Islet of Langerhans (tissue), 1 donor: Measurements from ENCODE around the gene FBN1.

ENCODE experiments used
- FAIRE-seq: peaks from one replicate; lab custom pipeline; 2011; peaks lifted over from hg19 to GRCh38; lab: Jason Lieb, UNC

FBN1 gene

DNA sequence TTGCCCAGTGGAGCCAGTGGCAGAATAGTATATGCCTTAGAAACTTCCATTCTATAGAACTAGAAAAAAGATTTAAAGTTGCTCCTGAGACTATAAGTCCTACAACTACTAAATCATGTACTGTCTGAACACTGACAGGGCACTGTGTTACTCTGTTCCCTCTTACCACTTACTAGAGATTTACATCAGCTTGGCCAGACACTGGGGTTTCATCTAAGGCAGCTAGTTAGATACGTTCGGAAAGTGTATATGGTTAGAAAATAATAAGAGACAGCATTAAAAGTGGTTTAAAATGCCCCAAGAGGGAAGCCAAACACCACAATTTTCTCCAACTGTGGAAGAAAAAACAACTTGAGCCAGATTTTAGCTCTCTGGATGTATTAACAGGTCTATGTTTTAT lies 97.1 kb downstream of the FBN1 start:
- no peak for FAIRE-seq

DNA sequence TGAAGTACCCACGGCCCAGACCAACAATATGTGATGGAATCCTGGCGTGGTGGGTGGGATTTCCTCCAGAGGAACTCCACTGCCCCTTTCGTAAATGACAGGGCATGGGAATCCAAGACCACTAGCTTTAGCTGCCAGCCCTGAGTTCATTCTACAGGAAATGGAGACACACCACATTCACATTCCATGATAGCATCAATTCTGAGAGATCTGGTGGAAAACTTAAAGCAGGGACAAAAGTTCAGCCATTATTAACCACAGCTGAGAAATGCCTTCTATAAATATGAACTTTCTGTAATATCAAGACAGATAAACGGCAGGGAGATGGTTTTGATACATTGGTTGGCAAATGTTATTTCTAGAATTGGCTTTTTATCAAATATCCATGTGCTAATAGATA lies 98.2 kb downstream of the FBN1 start:
- FAIRE-seq, result no peak

DNA sequence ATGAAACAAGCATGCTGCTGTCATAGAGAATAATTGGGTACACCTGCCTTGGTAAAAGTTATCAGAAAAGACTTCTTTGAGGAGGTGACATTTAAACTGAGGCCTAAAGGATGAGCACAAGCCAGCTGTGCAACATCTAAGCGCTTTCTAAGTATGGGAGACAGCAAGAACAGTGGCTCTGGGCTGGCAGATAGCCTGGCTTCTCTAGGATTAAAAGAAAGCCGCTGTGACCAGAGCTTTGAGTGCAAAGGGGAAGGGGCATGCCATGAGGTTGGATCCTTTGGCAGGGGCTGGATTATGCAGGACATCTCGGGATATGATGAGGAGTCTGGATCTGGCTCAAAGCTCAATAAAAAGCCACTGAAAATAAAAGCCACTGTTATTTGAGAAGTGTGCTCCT lies 99.2 kb downstream of the FBN1 start:
- FAIRE-seq, result no peak

DNA sequence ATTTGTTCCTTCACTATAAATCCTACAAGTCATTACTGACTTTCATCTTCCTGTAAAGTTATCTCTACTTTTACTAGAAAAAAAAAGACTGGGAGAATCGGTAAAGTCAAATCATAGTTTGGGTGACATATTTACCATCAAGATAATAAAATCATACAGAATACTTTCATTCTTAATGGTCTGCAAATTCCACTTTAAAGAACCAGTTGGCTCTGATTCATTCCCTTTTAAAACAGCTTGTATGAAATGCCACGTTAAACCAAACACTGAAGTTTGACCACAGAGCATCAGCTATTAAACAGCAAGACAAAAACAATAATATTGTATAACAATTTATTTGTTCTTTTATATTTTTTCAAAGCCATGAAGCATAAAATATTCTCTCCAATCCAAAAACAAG lies 100.7 kb downstream of the FBN1 start:
- FAIRE-seq, result no peak

DNA sequence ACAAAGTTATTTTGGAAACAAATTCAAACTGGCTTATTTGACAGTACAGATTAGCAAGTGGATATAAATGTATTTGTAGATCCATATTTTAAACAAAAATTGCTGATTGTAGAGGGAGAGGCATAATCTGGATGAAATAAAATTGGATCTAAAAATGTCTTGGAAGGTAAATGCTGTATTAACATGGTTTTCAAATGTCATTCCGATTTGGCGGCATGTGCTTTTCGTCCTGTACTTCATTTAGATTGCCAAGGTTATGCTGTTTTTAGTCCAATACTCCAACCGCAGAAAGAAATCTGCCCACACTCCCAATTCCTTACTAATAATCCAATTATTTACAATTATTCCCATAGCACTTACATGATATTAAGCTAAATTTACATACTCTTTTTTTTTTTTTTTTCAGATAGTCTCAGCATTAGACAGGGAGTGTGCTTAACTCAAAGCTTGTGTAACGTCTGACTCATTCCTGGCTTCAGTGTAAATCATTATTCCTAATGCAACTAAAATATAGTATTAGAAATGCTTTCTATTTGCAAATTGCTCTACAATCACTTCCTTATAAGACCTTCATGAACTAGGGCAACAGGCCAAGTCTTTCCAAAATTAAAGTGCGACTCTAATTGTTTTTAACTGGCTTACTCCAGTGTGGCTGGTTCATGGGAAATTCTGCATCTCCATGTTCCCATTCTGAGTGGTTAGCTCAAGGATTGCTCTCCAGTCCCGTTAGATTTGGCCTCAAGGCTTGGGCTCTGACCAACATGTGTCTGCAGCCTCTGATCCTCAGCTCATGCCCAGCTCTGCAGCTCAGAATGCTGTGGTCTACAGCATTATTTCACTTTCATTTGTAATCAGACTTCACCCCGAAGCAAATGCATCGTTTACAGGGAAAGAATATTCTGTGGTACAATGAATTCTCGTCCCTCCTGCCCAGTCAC lies 103.9 kb downstream of the FBN1 start:
- FAIRE-seq, result no peak

DNA sequence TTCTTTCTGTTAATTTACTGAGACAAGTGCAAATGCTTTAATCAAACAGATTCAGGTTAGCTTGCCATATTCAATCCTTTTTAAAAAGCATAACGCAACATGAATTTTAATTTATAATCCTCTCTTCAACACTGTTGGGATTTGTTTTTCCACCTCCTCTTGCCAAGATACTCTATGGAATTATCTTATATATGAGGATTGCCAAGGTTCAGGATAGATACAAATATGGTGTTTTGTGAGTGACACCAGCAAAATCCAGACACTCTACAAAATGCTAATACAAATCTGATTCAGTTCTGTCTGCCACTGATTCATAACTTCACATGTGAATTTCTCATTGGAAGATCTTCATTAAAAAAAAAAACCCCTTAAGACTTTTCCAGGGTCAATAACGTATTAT lies 104.8 kb downstream of the FBN1 start:
- FAIRE-seq, result no peak

DNA sequence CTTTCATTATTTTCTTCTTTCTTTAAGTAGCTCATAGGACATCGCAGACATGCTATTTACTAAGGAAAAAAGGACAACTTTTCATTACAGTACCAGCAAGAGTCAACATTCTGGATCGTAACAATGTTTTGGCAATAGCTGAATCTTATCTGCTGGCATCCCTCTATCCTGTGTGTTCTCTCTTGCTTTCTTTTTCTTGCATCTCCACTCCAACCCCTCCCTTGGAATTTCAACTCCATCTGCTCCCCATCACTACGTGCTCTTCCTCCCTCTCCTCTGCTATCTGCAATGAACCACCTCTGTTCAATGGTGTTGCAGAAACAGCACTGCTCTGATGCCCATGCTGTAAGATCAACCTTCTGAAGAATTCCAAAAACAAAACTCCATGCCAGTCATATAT lies 106.6 kb downstream of the FBN1 start:
- FAIRE-seq, result no peak

DNA sequence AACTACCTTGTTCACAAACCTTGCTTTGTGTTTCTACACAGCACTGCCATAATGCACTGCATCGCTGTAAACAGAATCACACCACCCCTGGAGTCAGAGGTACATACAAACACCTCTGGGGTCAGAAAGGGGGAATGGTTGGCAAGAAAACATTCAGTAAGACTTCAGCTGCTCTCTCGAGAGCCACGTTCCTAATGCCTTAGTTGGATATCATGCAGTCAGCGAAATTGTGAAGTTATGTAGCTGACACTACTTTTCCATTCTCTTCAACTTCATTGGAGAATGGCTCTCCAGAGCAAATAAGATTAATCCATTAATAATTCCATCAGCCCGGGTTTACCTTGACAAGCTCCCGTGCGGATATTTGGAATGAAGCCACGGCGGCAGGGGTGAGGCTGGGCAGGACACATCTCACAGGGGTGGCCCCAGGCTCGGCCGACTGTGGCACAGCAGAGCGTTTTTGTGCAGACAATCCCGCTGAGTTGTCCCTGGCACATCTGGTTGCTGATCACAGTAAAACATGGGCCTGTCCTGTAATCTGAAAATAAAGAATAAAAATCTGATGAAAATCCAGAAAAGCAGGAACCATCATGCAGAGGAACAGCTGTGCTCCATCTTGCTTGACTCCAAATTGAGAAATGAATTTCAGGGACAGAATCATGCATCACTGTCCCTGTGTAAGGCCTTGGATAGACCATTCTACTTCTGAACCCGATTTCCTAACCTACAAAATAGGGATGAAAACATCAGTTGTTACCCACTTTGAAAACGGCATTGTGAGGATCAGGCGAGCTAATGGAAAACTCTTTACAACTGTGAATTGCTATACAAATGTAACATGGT lies 108.0 kb downstream of the FBN1 start:
- FAIRE-seq, result no peak

DNA sequence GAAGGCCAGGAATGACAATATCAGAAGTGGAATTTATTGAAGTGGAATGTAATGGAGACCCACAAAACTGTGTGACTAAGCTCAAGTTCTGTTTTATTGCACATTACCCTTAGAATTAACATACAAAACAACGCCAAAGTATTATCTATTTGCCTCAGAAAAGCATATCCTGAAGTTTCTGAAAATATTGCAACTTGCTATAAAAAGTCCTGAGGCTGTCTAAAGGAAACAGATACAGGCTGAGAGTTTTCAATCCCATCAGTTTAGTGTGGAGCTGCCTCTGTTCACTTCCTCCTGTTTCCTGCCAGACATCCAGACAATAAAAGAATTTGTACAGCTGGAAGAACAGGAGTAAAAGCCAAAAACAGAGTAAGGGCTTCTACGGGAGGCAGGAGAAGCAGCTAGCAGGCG lies 108.8 kb downstream of the FBN1 start:
- no peak for FAIRE-seq

DNA sequence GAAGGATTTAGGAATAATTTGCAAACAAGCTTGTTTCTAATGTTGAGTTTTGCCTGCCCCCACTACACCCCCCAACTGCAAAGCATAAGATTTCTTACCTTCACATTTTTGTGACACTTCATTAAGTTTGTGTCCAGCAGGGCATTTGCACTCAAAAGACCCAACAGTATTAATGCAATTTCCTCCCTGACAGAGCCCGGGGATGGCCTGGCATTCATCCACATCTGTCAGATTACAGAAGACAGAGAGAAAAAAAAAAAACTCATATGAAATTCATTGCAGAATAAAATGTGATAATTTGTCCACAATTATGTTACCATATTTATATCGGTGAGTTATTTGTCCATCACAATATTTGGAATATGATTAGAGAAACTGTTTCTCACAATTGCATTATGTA lies 111.5 kb downstream of the FBN1 start:
- FAIRE-seq, result no peak

DNA sequence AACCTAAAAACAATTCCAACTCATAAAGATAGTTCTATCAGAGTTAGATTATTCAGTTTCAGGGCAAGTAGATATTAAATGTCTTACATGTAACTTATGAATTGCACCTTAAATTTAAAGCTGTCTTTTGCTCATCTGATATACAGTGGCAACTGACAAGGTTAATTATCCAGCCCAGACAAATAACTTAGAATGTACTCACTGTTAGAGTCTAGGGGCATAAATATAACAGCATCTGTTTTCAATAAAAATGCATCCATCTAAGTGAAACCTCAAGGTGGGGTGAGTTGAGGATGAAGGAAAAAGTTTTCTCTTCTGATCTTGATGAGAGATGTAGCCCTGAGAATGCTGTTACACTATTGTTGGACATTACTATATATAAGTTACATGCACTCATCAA lies 112.6 kb downstream of the FBN1 start:
- FAIRE-seq, result no peak

DNA sequence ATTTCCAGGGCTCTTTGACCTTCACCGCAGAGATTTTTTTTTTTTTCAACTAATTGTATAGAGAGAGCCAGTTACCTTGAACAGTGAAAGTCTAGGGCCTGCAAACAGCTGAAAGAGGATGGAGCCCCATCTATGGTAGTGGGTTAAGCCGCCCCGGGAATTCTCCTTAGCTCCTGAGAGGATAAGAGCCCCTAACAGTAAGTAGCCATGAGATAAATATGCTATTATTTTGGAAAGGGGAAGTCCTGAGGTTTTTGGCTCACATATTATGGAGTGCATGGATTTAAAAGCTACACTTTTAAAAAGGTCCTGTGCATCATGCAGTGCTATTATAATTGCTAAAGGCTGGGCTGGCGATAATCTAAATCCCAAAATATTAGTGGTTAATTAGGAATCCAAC lies 115.0 kb downstream of the FBN1 start:
- no peak for FAIRE-seq

DNA sequence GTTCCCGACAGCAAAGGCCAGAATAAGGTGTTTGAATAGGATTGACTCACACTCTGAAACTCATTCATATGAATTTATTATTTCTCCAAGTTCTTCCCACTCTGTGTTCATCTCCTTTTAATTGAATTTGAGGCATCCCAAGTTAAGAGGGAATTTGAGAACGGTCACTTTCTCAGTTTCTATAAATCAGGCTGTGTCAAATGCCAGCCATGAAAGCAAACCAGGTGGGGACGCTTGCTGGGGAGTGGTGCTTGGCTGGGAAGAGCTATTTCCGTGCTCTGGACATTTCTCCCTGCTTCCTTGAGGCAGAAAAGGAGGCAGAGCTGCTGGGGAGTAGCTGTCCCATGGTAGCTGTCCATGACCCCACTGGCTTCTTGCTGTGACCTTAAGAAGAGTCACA lies 116.6 kb downstream of the FBN1 start:
- no peak for FAIRE-seq

DNA sequence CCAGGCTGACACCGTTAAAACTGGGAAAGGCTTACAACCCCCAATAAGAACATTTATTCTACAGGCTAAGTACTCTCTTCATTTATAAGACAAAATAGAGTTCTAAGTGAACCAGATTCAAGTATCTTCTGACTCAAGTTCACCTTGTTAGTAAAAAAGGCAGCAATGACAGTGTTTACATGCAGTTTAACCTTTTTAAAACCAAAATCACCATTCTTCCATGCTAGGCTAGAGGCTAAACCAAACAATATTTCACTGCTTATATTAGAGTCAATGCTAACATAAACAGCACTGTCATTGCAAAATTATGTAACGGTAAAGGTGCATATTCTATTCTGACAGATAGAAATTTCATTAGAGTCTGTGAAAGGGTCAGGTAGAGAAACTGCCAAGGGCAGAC lies 118.0 kb downstream of the FBN1 start:
- no peak for FAIRE-seq

DNA sequence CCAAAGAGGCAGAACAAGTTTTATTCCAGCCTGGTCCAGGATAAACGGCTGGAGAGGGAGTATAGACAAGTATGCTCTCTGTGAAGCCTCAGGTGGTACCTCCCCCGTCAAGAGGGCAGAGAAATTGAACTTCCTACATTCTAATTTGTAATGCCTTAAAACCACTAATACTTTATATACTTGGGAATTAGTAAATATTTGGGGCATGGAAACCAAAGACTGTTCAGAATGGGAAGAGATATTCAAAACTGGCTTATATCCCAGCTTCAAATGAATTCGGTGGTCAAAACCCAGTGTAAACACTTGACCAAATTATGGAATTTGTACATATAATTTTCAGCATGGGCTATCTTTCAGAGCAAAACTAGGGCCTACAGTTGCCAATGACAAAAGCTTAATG lies 122.6 kb downstream of the FBN1 start:
- FAIRE-seq, result no peak

DNA sequence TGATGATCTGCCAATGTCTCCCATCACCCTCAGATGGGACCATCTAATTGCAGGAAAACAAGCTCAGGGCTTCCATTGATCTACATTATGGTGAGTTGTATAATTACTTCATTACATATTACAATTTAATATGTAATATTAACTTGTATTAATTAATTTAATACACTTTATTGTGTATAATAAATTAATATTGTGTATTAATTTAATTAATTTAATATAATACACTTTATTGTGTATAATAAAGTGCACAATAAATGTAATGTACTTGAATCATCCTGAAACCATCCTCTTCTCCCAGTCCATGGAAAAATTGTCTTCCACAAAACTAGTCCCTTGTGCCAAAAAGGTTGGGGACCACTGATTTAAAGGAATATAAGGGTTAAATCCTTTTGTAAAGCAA lies 123.4 kb downstream of the FBN1 start:
- no peak for FAIRE-seq

DNA sequence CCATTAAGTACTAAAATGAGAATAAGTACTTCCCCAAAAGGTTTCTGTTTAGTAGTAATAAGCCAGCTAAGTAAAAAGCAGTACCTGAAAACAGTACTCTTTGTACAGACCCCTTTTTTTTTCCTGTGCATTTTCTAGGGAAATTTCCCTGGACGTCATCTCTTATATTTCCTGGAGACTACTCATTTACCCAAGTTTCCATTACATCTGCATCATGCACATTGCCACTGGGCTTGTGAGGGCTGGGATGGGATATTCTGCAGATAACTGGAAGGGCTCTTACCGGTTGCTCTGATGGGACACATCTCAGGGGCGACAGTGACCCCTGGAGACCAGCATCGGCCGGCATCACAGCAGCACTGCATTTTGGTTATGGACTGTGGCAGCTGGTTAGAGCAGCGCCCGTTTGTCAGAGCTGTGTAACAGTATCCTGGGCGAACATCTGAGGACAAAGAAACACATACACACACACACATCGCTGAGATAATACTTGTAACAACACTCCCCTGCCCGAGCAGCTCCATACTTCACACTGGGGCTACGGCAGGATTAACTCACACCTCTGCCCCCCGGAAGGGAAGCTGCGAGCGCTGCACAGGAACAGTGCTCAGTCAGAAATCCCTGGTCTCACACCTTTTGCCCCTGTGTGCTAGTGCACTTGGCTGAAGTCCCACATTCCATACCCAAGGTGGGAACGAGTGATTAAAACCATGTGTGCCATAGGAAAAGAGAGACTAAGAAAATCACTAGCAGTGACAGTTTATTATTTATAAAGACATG lies 124.9 kb downstream of the FBN1 start:
- no peak for FAIRE-seq

DNA sequence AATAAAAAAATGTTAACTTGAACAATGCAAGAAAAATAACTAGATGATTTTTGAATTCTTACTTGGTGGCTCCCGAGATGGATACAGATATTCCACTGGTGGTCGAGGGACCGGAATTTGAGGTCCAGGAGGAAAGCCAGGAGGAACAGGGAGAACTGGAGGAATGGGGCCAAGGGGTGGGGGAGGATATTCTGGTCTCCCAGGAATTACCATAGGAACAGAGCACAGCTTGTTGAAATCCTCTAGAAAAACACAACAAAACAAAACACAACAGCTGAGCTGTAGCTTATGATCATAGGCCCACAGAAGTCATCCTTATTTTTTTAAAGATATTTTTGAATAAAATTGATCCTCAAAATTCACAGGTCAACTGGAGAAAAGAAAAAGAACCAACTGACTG lies 129.4 kb downstream of the FBN1 start:
- FAIRE-seq, result no peak

DNA sequence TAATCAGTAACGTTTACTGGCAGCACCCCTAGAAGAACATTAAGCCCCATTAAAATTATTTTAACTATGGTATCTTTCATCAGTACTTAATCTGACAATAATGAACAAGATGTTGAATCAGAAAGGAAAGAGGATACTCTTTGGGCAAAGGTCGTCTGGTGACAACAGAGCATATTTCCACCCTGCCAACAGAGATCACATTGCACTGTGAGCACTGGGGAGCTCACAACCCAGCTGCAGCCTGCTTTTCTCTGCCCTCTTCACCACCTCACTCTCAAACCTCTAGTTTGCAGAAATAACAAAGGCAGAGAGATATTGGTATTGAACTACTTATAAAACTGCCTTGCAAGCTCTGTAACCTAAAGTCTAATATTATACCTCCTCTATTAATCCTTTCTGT lies 130.0 kb downstream of the FBN1 start:
- no peak for FAIRE-seq

DNA sequence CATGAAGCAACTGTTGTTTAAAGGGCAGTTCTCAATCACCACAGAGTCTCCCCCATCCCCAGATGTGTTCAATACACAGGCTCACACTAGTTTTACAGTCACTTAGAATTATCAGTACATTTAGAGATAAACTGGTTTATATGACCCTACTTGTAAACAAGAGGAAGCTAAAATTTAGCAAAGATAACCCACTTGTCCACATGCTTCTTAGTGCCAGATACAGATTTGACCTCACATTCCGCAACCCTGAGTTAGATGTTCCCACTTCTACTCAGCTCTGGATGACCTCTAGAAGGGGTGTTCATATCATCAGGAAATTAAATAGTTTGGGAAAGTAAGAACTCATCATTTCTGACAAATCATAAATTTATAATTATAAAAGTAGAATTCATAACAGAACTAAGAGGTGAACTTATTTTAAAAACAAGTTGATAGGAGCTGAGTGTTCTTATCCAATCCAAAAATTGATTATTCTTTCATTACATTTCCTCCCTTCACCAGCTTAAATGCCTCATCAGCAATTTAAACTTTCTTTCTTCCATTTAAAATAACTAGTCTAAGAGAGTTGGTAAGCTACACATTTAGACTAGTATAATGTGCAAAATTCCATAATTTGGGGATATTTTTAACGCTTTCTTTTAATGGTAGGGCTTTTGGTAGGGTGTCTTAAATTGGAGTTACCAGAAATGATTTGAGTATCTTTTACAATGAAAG lies 131.2 kb downstream of the FBN1 start:
- FAIRE-seq, result no peak

DNA sequence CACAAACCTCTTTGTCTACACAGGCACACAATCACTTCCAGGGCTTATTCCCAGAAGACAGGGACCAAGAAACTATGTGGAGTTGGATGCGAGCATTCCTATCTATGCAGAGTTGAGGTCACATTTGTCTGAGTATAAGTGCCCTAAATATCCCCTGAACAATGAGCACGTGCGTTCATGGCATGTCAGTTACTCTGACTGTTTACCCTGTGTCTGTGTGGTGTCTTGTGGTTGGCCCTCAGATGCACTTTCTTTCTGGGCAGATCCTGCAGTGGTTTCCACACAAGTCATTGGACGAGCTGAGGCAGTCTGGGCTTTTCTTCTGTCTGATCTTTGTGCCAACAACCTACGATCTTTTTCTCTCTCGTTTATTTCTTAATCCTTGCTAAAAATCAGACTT lies 134.5 kb downstream of the FBN1 start:
- no peak for FAIRE-seq

DNA sequence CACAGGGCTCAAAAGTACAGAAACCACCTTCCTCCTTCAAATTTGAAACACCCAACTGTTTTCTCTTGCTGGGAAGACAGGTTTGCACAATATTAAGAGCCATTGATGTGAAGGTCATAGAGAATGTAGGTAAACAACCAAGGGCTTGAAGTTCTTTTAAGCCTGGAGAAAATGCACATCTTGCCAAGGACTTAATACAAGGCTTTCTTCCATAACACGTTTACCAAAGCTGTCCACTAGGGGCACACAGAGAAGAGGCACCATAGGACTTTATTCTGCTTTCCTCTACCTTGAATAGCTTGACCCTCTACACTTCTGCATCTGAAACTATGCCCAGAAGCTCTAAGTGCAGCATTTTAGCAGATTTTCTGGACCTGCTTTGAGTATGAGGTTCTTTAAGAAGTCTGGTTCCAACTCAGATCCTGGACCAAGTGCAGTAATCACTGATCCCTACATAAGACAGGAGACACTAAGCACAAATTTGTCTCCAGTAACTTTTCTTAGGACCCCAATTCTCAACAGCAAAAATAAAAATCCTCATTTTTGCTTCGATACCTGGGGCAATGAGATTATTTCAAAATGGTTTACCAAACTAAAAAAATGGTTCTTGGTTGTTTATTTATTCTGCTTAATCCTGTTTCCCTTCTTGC lies 138.0 kb downstream of the FBN1 start:
- FAIRE-seq, result no peak
